Right cardiac atrium (tissue), 5 donors: Measurements from ENCODE around the gene GSDME. TPM values are rescaled to one million over a fixed set of nuclear protein-coding genes. Genes with fewer than 3 reads are reported as not detected.

Source experiments
- ATAC-seq, 2 donors: fragments of 200-7000 bp; cut with Tn5 transposase; one replicate each; pipeline versions ENCODE4 v1.8.0 to v1.9.1; 2020; ENCODE audit warnings: moderate library complexity in 2 of 2, mild to moderate bottlenecking in 1 of 2
- DNase-seq, 3 donors: peaks; one replicate each; pipeline ENCODE4 v3.0.0-alpha.2; 2020
- H3K27ac ChIP-seq: one replicate; pipeline ENCODE4 v1.5.1; 2013; ENCODE audit warnings: mild to moderate bottlenecking, low read length, control low read depth, moderate library complexity
- H3K27me3 ChIP-seq: one replicate; pipeline ENCODE4 v1.6.1; 2013; ENCODE audit not compliant: control insufficient read depth, insufficient read depth
- H3K4me1 ChIP-seq: one replicate; pipeline ENCODE4 v1.6.1; 2013; ENCODE audit warnings: low read length; ENCODE audit not compliant: control insufficient read depth, insufficient read depth
- H3K4me3 ChIP-seq: one replicate; pipeline ENCODE4 v1.5.1; 2013; ENCODE audit warnings: low read length, control low read depth
- H3K9me3 ChIP-seq: one replicate; pipeline ENCODE4 v1.6.1; 2013; ENCODE audit warnings: low read length; ENCODE audit not compliant: control insufficient read depth
- WGBS: extraction: QIAGEN DNeasy Blood & Tissue Kit; methylation state at CpG from one replicate; pipeline ENCODE4 v1.1.7; 2013; 5-methylcytosine and 5-hydroxymethylcytosine counted together
- intact Hi-C, 4 donors: fragments of 100-400 bp; cut with DNase I; formaldehyde crosslinking; loops; one replicate each; pipeline versions ENCODE4 v1.11.0 to v1.14.0; 2022 to 2023
- polyA plus RNA-seq: library from polyadenylated mRNA; stranded (reverse); fragments of 200-250 nt; gene quantifications from one replicate; pipeline ENCODE4 v1.2.3, GENCODE V29; 2013
- total RNA-seq, 4 donors: library from RNA; stranded (reverse); fragmentation: NEBNext Ultra II Directional; extraction: Animal tissue kit (Norgen Biotek cat#: 25700); gene quantifications; one replicate each; pipeline ENCODE4 v1.2.1, GENCODE V29; 2021
- donor health status: healthy with polysubstance abuse.
- donor health status: DM: no; HTN: yes; CAD: no.
- donor health status: DM: no; HTN: no; CAD: no.
- donor health status: DM: no; HTN: yes; CAD: no; lungs with severe emphysema.
- donor health status: DM: yes; HTN: yes; CAD: no.

Gene GSDME
- total and polyA plus RNA-seq, 5 donors = 4.9 to 9.9 (median 5.3) TPM

- H3K27ac ChIP-seq = no peak overlapping the region
- ATAC-seq = no peak
- no peaks in the 10 kb centered on the region for H3K9me3 ChIP-seq
- intact Hi-C loops = no loop called here
- H3K4me1 ChIP-seq = peaks cover 2% of the 10 kb centered on the region
- H3K27me3 ChIP-seq = no peaks in the 10 kb centered on the region
- H3K4me3 ChIP-seq = no peak overlapping the region
- no peak for DNase-seq
Measured at GRCh38 chr7:24773646-24774045, 16.4 kb upstream of the GSDME start.

- DNase-seq = peak in 1 of 3 donors; percentile 48
- peak; percentile 60 to 82 for ATAC-seq
- Histone ChIP-seq H3K27me3 (no peaks in the 10 kb centered on the region), H3K4me3 (no peak overlapping the region), H3K4me1 (no peaks in the 10 kb centered on the region), H3K27ac (no peak overlapping the region), H3K9me3 (no peaks in the 10 kb centered on the region)
- 48% methylated on average over 2 of the region's 2 CpGs for WGBS
- intact Hi-C loops = no loop called here
Measured at GRCh38 chr7:24769851-24770250, 12.6 kb upstream of the GSDME start.

DNA sequence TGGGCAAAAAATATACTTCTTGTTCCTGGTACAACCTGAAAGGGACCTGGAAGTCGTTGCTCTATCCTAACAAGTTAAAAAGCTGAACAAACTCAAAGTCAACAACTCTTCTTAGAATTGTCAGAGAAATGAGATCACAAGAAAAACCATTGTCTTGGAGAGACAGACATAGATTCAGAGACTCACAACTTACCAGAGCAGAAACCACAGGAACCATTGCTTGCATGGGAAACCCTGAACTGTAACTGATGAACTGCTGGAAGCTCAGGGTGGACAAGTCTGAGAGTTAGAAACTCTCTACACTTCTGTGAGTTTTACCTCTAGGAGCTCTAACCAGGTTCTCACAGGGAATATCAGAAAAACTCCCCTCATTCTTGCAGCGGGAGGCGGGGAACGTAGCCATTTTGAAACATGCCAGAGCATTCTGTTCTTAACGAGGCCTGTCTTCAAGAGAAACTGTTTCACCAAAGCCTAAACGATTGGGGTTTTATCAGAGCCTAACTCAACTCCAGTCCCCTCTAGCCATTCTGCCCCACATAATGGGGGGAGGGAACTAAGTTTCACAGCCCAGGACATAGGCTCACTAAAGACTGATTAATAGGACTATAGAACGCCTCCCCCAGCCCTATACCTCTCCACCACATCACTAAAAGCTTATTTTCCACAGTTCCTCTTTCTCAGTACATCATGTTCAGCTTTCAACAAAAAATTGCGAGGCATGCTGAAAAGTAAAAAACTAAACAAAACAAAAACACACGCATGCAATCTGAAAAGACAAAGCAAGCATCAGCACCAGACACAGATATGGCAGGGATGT lies 12.0 kb upstream of the GSDME start:
- Histone ChIP-seq H3K4me1 (no peaks in the 10 kb centered on the region), H3K9me3 (no peaks in the 10 kb centered on the region), H3K4me3 (no peak overlapping the region), H3K27me3 (no peaks in the 10 kb centered on the region), H3K27ac (peak overlapping the region; percentile 8)
- no peak for DNase-seq
- 59% methylated on average over 9 of the region's 9 CpGs for WGBS
- ATAC-seq = peak in 1 of 2 donors; percentile 65
- intact Hi-C loops = no loop called here

DNA sequence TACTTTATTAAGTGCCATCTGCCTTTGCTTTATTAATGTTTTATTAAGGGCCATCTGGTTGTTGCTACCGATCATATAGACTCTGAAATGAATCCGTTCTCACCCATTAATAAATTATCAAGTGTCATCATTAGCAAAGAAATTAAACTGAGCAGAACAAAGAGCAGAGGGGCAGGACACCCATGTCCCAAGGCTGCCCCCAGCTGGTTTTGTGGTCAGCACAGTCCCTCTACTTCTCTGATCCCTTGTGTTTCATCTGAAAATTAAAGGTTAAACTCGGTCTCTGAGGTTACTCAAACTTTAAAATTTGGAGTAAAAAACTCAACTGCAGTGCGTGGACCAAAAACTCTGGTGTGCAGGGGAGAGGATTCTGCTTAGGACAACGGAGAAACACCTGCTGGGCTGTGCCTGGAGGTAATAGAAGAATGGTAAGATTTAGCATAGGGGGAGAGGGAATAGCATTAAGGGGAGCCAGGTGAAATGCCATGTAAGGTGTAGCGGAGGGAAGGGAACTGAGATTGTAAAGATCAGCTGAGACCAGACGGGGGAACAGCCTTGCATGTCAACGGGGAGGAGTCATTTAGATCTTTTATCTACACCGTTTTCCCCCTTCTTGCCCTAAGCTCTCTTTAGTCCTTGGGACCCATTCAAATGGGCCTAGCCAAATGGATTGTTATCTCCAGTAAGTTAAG lies 10.8 kb upstream of the GSDME start:
- Histone ChIP-seq H3K27me3 (no peaks in the 10 kb centered on the region), H3K27ac (no peak overlapping the region), H3K9me3 (no peaks in the 10 kb centered on the region), H3K4me1 (no peaks in the 10 kb centered on the region), H3K4me3 (no peak overlapping the region)
- ATAC-seq (no peak), DNase-seq (no peak)
- WGBS = 72% methylated on average over 9 of the region's 9 CpGs
- intact Hi-C loops = no loop called here

GRCh38 chr7:24764972-24765744 lies 7.9 kb upstream of the GSDME start:
- intact Hi-C loops = no loop called here
- Histone ChIP-seq H3K9me3 (no peaks in the 10 kb centered on the region), H3K27me3 (no peaks in the 10 kb centered on the region), H3K4me3 (no peak overlapping the region), H3K4me1 (no peaks in the 10 kb centered on the region), H3K27ac (no peak overlapping the region)
- ATAC-seq (peak; percentile 31 to 85), DNase-seq (peak in 1 of 3 donors; percentile 38)
- 61% methylated on average over 8 of the region's 8 CpGs for WGBS

GRCh38 chr7:24764011-24764410 lies 6.7 kb upstream of the GSDME start:
- H3K27ac ChIP-seq = no peak overlapping the region

GRCh38 chr7:24763303-24763901 lies 6.1 kb upstream of the GSDME start:
- DNase-seq = no peak
- H3K9me3 ChIP-seq = no peaks in the 10 kb centered on the region
- no peaks in the 10 kb centered on the region for H3K4me1 ChIP-seq
- intact Hi-C loops = no loop called here
- no peaks in the 10 kb centered on the region for H3K27me3 ChIP-seq
- ATAC-seq = peak; percentile 27 to 39
- no peak overlapping the region for H3K4me3 ChIP-seq
- no peak overlapping the region for H3K27ac ChIP-seq
- 62% methylated on average over 5 of the region's 5 CpGs for WGBS

More at GRCh38 chr7:24764011-24764410, 6.7 kb upstream of the GSDME start:
- WGBS = 71% methylated on average over 1 of the region's 1 CpG
- Histone ChIP-seq H3K4me1 (no peaks in the 10 kb centered on the region), H3K9me3 (no peaks in the 10 kb centered on the region), H3K27me3 (no peaks in the 10 kb centered on the region), H3K4me3 (no peak overlapping the region)
- DNase-seq = no peak
- no peak for ATAC-seq
- intact Hi-C loops = no loop called here

- ATAC-seq (no peak), DNase-seq (no peak)
- no peak overlapping the region for H3K27ac ChIP-seq
- no peaks in the 10 kb centered on the region for H3K27me3 ChIP-seq
- no peaks in the 10 kb centered on the region for H3K9me3 ChIP-seq
- H3K4me3 ChIP-seq = no peak overlapping the region
- intact Hi-C loops = no loop called here
- H3K4me1 ChIP-seq = no peaks in the 10 kb centered on the region
- WGBS = 66% methylated on average over 7 of the region's 7 CpGs
Measured at GRCh38 chr7:24762771-24763170, 5.5 kb upstream of the GSDME start.

DNA sequence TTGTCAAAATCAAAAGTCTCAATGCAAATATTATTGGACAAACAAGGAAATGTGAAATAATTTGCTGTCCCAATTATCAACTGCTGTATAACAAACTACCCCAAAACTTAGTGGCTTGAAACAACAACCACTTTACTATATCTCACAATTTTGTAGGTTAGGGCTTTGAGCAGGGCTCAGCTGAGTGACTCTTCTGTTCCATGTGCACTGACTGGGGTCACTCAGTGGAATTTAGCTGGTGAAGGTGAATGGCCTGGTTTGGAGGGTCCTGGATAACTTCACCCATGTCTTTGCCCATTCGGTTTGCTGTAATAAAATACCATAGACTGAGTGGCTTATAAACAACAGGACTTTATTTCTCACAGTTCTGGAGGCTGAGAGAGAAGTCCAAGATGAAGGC lies 3.7 kb upstream of the GSDME start:
- Histone ChIP-seq H3K27ac (no peak overlapping the region), H3K4me3 (no peak overlapping the region), H3K9me3 (no peaks in the 10 kb centered on the region), H3K27me3 (no peaks in the 10 kb centered on the region), H3K4me1 (peaks cover 3% of the 10 kb centered on the region)
- WGBS = 88% methylated on average over 1 of the region's 1 CpG
- intact Hi-C loops = no loop called here
- DNase-seq (no peak), ATAC-seq (no peak)

DNA sequence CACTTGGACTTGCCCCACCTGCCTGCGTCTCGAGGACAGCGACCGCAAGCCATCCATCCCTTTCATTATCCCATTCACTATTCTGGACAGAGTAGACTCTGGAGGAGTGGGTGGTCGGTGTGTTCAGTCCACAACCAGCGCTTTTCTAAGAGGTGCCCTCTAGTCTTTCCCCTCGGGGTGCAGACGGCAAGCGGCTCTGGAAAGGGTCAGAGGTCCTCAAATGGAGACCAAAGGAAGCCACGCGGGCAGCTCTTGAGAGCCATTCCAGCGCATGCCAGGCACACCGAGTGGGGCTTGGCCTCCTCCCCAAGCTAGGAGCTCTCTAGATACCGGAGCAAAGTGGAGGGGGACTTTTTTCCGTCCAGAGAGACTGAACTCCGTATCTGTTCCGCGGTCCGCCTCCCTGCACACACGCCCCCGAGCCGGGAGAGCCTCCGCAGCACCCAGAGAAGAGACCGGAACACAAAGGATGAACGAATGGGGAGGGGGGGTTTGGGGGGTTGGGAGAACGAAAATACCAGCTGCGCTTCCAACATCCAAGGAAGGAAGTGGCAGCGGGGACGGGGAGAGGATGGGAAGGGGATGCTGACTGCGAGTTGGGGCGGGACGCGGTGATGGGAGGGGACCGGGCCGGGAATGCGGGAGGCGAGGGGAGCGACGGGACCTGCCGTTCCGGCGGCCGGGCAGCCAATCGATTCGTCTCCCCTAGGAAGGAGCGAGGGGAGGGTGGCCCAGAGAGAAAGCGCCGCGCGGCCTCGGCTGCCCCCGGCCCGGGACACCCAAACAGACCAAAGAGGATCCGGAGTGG lies 515 bp downstream of the GSDME start:
- Histone ChIP-seq H3K27ac (no peak overlapping the region), H3K4me1 (peaks cover 3% of the 10 kb centered on the region), H3K9me3 (no peaks in the 10 kb centered on the region), H3K4me3 (peak overlapping the region; percentile 69), H3K27me3 (no peaks in the 10 kb centered on the region)
- ATAC-seq = peak; percentile 66 to 69
- 6% methylated on average over 54 of the region's 54 CpGs for WGBS
- peak in 1 of 3 donors; percentile 86 for DNase-seq
- intact Hi-C loops = no loop called here
